Mesendoderm (in vitro differentiated cells): Measurements from ENCODE around the gene TOR1AIP1.

Source experiments
- DNase-seq: peaks from one replicate; pipeline ENCODE4 v3.0.0; 2013
- H2AK5ac ChIP-seq: 2 replicates; pipeline ENCODE4 v1.6.1; 2013; ENCODE audit warnings: low read length, inconsistent platforms
- H2BK120ac ChIP-seq: 2 replicates; pipeline ENCODE4 v1.6.1; 2013; ENCODE audit warnings: low read depth, mild to moderate bottlenecking, low read length, moderate library complexity, mixed read lengths
- H2BK15ac ChIP-seq: replicated peaks from 2 replicates; pipeline ENCODE4 v1.6.1; 2013; ENCODE audit warnings: low read depth, mild to moderate bottlenecking, moderate library complexity
- H2BK5ac ChIP-seq: 2 replicates; pipeline ENCODE4 v1.6.1; 2013; ENCODE audit warnings: low read length, inconsistent platforms
- H3K18ac ChIP-seq: 2 replicates; pipeline ENCODE4 v1.6.1; 2013; ENCODE audit warnings: mild to moderate bottlenecking, low read length, mixed read lengths
- H3K23ac ChIP-seq: one replicate; pipeline ENCODE4 v1.6.1; 2013; ENCODE audit warnings: low read length
- H3K27ac ChIP-seq: 2 replicates; pipeline ENCODE4 v1.5.1; 2013; ENCODE audit warnings: low read depth, mild to moderate bottlenecking, inconsistent platforms, low read length, moderate library complexity
- H3K27me3 ChIP-seq: 2 replicates; pipeline ENCODE4 v1.6.1; 2013; ENCODE audit warnings: low read length, control low read depth, mild to moderate bottlenecking, inconsistent platforms; ENCODE audit not compliant: insufficient read depth, poor library complexity
- H3K36me3 ChIP-seq: 2 replicates; pipeline ENCODE4 v1.6.1; 2013; ENCODE audit warnings: low read length, inconsistent platforms; ENCODE audit not compliant: control insufficient read depth, insufficient read depth
- H3K4ac ChIP-seq: one replicate; pipeline ENCODE4 v1.6.1; 2013; ENCODE audit warnings: low read depth, mild to moderate bottlenecking, low read length, moderate library complexity
- H3K4me1 ChIP-seq: 2 replicates; pipeline ENCODE4 v1.6.1; 2013; ENCODE audit warnings: low read depth, low read length, inconsistent platforms; ENCODE audit not compliant: control insufficient read depth
- H3K4me2 ChIP-seq: 2 replicates; pipeline ENCODE4 v1.6.1; 2013; ENCODE audit warnings: low read length
- H3K4me3 ChIP-seq: 2 replicates; pipeline ENCODE4 v1.5.1; 2013; ENCODE audit warnings: mild to moderate bottlenecking, low read length
- H3K56ac ChIP-seq: one replicate; pipeline ENCODE4 v1.6.1; 2013; ENCODE audit warnings: low read length
- H3K79me1 ChIP-seq: 2 replicates; pipeline ENCODE4 v1.6.1; 2013; ENCODE audit warnings: low read length, inconsistent platforms
- H3K79me2 ChIP-seq: 2 replicates; pipeline ENCODE4 v1.6.1; 2013; ENCODE audit warnings: mild to moderate bottlenecking, low read length; ENCODE audit not compliant: control insufficient read depth, insufficient read depth
- H3K9ac ChIP-seq: 2 replicates; pipeline ENCODE4 v1.6.1; 2013; ENCODE audit warnings: low read length, inconsistent platforms
- H4K5ac ChIP-seq: one replicate; pipeline ENCODE4 v1.6.1; 2013; ENCODE audit warnings: low read length
- H4K8ac ChIP-seq: one replicate; pipeline ENCODE4 v1.6.1; 2013; ENCODE audit warnings: low read depth, mild to moderate bottlenecking, control low read depth, low read length, moderate library complexity
- WGBS: extraction: QIAGEN DNeasy Blood & Tissue Kit; methylation state at CpG from one replicate; pipeline ENCODE4 v1.1.7; 2013; ENCODE audit warnings: low lambda C conversion rate, missing lambda C conversion rate; ENCODE audit not compliant: insufficient coverage; ENCODE audit errors: extremely low coverage; 5-methylcytosine and 5-hydroxymethylcytosine counted together

Gene TOR1AIP1

GRCh38 chr1:179925302-179925701 is 43.2 kb downstream of the TOR1AIP1 start:
- Histone ChIP-seq H3K4me2 (no peak overlapping the region), H3K27ac (no peak overlapping the region), H2BK15ac (no peak overlapping the region), H4K5ac (no peak overlapping the region), H2BK120ac (no peak overlapping the region), H3K4me1 (peaks cover 9% of the 10 kb centered on the region), H3K18ac (no peak overlapping the region), H3K79me1 (no peaks in the 10 kb centered on the region), H3K9ac (no peak overlapping the region), H2AK5ac (no peak overlapping the region), H3K4me3 (no peak overlapping the region), H2BK5ac (no peak overlapping the region), H3K27me3 (no peaks in the 10 kb centered on the region), H3K4ac (no peak overlapping the region), H3K79me2 (no peaks in the 10 kb centered on the region), H3K36me3 (no peaks in the 10 kb centered on the region), H4K8ac (no peak overlapping the region), H3K56ac (no peak overlapping the region), H3K23ac (no peak overlapping the region)
- no peak for DNase-seq
- no CpG with 5 or more reads among the region's 5 CpGs for WGBS

DNA sequence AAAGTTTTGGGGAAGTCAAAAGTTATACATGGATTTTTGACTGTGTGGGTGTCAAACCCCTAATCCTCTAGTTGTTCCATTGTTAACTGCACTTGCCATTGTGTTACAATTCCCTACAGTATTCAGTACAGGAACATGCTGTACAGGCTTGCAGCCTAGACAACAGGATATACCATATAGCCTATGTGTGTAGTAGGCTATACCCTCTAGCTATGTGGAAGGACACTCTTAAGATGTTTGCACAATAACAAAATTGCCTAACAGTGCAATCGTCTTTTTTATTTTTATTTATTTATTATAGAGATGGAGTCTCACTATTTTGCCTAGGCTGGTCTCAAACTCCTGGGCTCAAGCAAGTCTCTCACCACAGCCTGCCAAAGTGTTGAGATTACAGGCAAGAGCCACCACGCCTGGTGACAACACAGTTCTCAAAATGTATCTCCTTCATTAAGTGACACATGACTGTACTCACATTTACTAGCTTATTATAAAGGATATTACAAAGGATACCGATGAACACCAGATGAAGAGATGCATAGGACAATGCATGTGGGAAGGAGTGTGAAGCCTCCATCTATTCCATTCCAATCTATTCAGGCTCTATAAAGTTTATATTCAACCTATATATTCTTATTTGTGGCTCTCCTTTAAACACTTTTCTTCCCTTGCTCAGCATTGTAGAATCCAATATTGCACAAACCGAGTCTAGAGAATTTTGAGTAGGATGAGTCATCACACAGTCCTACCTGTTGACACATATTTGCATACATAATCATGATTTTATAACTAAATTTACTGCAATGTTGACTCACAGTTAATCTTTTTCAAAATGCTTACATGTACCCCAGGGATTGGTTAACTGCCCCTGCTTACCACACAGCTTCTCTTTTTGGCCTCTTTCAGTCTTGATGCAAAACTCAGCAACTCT is 44.1 kb downstream of the TOR1AIP1 start:
- Histone ChIP-seq H2BK120ac (no peak overlapping the region), H3K79me2 (no peaks in the 10 kb centered on the region), H4K8ac (no peak overlapping the region), H4K5ac (no peak overlapping the region), H3K9ac (no peak overlapping the region), H3K4me2 (no peak overlapping the region), H3K23ac (no peak overlapping the region), H2BK15ac (no peak overlapping the region), H3K4ac (peak overlapping the region; percentile 10), H2BK5ac (no peak overlapping the region), H3K56ac (no peak overlapping the region), H2AK5ac (no peak overlapping the region), H3K27me3 (no peaks in the 10 kb centered on the region), H3K4me1 (peaks cover 9% of the 10 kb centered on the region), H3K18ac (no peak overlapping the region), H3K36me3 (no peaks in the 10 kb centered on the region), H3K4me3 (no peak overlapping the region), H3K27ac (no peak overlapping the region), H3K79me1 (no peaks in the 10 kb centered on the region)
- no CpG with 5 or more reads among the region's 4 CpGs for WGBS
- DNase-seq: no peak

DNA sequence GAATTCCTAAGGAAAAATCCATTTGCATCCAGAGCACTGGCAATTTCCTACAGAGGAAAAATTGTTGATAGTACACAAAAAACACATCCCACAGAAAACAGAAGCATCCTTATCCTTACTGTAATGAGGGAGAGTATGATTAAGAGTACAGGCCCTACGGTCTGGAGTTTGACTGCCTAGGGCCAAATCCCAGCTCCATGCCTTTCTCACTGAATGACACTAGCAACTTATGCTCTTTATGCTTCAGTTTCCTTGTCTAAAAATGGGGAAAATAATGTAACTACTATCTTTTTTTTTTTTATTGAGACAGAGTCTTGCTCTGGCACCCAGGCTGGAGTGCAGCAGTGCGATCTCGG is 44.7 kb downstream of the TOR1AIP1 start:
- Histone ChIP-seq H4K5ac (no peak overlapping the region), H3K4me3 (no peak overlapping the region), H3K56ac (no peak overlapping the region), H2BK15ac (no peak overlapping the region), H3K79me2 (no peaks in the 10 kb centered on the region), H3K36me3 (no peaks in the 10 kb centered on the region), H4K8ac (no peak overlapping the region), H3K79me1 (no peaks in the 10 kb centered on the region), H3K27me3 (no peaks in the 10 kb centered on the region), H3K27ac (no peak overlapping the region), H3K4me2 (no peak overlapping the region), H2AK5ac (no peak overlapping the region), H3K4me1 (peaks cover 9% of the 10 kb centered on the region), H3K18ac (no peak overlapping the region), H3K4ac (no peak overlapping the region), H2BK120ac (no peak overlapping the region), H3K9ac (no peak overlapping the region), H2BK5ac (no peak overlapping the region), H3K23ac (no peak overlapping the region)
- WGBS: no CpG with 5 or more reads among the region's 3 CpGs
- no peak for DNase-seq

- Histone ChIP-seq H3K27me3 (no peaks in the 10 kb centered on the region), H4K8ac (no peak overlapping the region), H3K4me2 (no peak overlapping the region), H3K4ac (no peak overlapping the region), H2AK5ac (no peak overlapping the region), H3K18ac (no peak overlapping the region), H2BK5ac (no peak overlapping the region), H3K56ac (no peak overlapping the region), H3K4me1 (no peaks in the 10 kb centered on the region), H2BK15ac (no peak overlapping the region), H2BK120ac (no peak overlapping the region), H4K5ac (no peak overlapping the region), H3K79me1 (no peaks in the 10 kb centered on the region), H3K36me3 (no peaks in the 10 kb centered on the region), H3K79me2 (no peaks in the 10 kb centered on the region), H3K27ac (no peak overlapping the region), H3K23ac (no peak overlapping the region), H3K9ac (no peak overlapping the region), H3K4me3 (no peak overlapping the region)
- no CpG with 5 or more reads among the region's 2 CpGs for WGBS
- no peak for DNase-seq
These were observed 48.1 kb downstream of the TOR1AIP1 start for GRCh38 chr1:179929955-179930798.

DNA sequence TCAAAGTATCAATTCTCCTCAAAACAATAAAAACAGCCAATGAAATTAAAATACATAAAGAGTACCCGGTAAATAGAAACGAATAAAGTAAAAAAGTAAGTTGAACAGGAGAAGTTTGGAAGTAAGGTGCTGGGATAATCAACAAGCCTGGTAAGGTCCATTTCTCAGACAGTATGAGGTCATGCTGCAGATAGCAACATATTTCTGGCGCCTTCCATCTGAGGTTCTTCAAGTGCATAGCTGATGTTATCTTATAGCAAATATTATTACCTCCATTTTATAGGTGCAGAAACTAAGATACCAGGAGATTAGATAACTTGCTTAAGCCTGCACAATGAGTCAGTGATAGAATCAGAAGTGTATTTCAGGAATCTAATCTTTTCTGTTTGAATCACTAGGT is 48.8 kb downstream of the TOR1AIP1 start:
- Histone ChIP-seq H3K27ac (no peak overlapping the region), H3K36me3 (no peaks in the 10 kb centered on the region), H3K18ac (no peak overlapping the region), H3K4ac (no peak overlapping the region), H3K4me1 (no peaks in the 10 kb centered on the region), H3K9ac (no peak overlapping the region), H2BK15ac (no peak overlapping the region), H2BK120ac (no peak overlapping the region), H3K4me3 (no peak overlapping the region), H3K27me3 (no peaks in the 10 kb centered on the region), H4K8ac (no peak overlapping the region), H3K56ac (no peak overlapping the region), H2BK5ac (no peak overlapping the region), H3K79me2 (no peaks in the 10 kb centered on the region), H2AK5ac (no peak overlapping the region), H3K79me1 (no peaks in the 10 kb centered on the region), H3K23ac (no peak overlapping the region), H4K5ac (no peak overlapping the region), H3K4me2 (no peak overlapping the region)
- no peak for DNase-seq
- WGBS: no CpG with 5 or more reads among the region's 3 CpGs
